ENCODE data around the gene SDK1.

SDK1 gene

DNA sequence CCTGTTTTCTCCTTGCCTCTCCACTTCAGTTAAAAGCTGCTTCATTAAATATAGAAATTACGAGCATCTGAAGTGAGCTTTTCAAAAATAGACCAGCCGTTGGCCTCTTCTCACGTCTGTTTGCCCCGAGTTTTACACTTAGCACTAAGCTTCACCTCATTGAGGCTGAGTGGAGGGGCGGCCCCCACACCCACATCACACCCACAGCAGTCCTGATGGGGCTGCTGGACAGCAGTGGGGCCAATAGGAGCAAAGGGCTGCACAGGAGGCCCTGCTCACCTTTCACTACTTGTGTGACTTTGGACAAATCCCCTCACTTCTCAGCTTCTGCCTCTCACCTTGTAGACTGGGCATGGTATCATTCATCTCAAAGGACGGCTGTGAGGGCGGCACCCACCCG is 677.8 kb downstream of the SDK1 start:
- no peak overlapping the region for H3K27ac ChIP-seq
- no peak for TF ChIP-seq CTCF (conservative IDR thresholded peaks at IDR 0.05)
- no peak for TF ChIP-seq ZFX (IDR thresholded peaks at IDR 0.05)

DNA sequence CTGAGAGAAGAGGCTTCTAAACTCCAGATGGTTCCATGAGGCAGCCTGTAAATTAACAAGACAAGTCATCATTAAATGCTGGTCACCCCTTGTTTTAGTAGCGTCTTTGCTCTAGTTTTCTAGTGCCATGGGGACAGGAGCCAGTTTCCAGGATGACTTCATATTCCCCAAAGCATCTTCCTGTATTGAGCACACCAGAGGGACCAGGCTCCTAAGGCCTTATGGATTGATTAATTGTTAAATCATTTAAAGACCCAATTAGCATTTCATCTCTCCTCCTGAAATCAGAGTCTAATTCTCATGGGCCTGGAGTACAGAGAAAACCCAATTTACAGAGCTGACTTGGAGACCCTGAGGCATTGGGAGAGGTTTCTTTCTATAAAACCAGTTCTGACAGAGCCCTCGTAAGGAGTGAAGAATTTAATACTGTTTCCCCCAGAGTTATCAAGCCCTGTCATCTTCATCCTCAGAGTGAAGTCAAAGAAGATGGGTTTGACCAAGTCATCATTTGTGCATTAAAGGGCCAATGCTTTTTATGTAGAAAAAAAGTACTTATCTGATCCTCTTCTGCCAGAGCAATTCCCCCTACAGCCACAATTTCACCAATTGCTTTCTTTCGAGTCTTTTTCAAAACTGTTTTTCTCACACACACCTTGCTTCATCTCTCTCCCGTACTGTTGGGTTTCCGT is 678.7 kb downstream of the SDK1 start:
- H3K27ac ChIP-seq = no peak overlapping the region
- no peak for TF ChIP-seq CTCF (conservative IDR thresholded peaks at IDR 0.05)
- TF ChIP-seq ZFX (IDR thresholded peaks at IDR 0.05) = no peak

- TF ChIP-seq CTCF (conservative IDR thresholded peaks at IDR 0.05) = no peak
- TF ChIP-seq ZFX (IDR thresholded peaks at IDR 0.05) = no peak
- H3K27ac ChIP-seq = no peak overlapping the region
These were observed 679.2 kb downstream of the SDK1 start for GRCh38 chr7:3980300-3980643.

GRCh38 chr7:3981281-3981680 is 680.2 kb downstream of the SDK1 start:
- TF ChIP-seq CTCF (conservative IDR thresholded peaks at IDR 0.05) = no peak
- no peak for TF ChIP-seq ZFX (IDR thresholded peaks at IDR 0.05)
- no peak overlapping the region for H3K27ac ChIP-seq

- no peak overlapping the region for H3K27ac ChIP-seq
- TF ChIP-seq CTCF (conservative IDR thresholded peaks at IDR 0.05) (no peak), ZFX (IDR thresholded peaks at IDR 0.05) (no peak)
These were observed 683.4 kb downstream of the SDK1 start for GRCh38 chr7:3984456-3984855.

- TF ChIP-seq ZFX (IDR thresholded peaks at IDR 0.05) = no peak
- TF ChIP-seq CTCF (conservative IDR thresholded peaks at IDR 0.05) = no peak
- H3K27ac ChIP-seq = no peak overlapping the region
These were observed 685.9 kb downstream of the SDK1 start for GRCh38 chr7:3986927-3987326.

GRCh38 chr7:3987426-3987927 is 686.4 kb downstream of the SDK1 start:
- H3K27ac ChIP-seq = no peak overlapping the region
- TF ChIP-seq ZFX (IDR thresholded peaks at IDR 0.05) = no peak
- TF ChIP-seq CTCF (conservative IDR thresholded peaks at IDR 0.05) = no peak
